GM21786 (cell line): ENCODE results near the gene TFCP2L1.

Experiments
- ATAC-seq: cut with Tn5 transposase; IDR thresholded peaks from one replicate; pipeline ENCODE4 v1.9.1; 2021; ENCODE audit not compliant: unreplicated experiment

TFCP2L1 gene

GRCh38 chr2:121244616-121245015, 40.4 kb downstream of the TFCP2L1 start:
- ATAC-seq, result no peak

- ATAC-seq, result no peak
Measured at GRCh38 chr2:121243821-121244460, 41.1 kb downstream of the TFCP2L1 start.

- ATAC-seq, result no peak
Measured at GRCh38 chr2:121242976-121243375, 42.0 kb downstream of the TFCP2L1 start.

GRCh38 chr2:121242175-121242875, 42.7 kb downstream of the TFCP2L1 start:
- no peak for ATAC-seq

GRCh38 chr2:121241466-121241865, 43.5 kb downstream of the TFCP2L1 start:
- no peak for ATAC-seq

GRCh38 chr2:121240436-121240835, 44.6 kb downstream of the TFCP2L1 start:
- no peak for ATAC-seq

GRCh38 chr2:121239969-121240368, 45.0 kb downstream of the TFCP2L1 start:
- no peak for ATAC-seq

- ATAC-seq, result no peak
Measured at GRCh38 chr2:121239471-121239870, 45.5 kb downstream of the TFCP2L1 start.

- no peak for ATAC-seq
Measured at GRCh38 chr2:121238828-121239227, 46.2 kb downstream of the TFCP2L1 start.

- no peak for ATAC-seq
Measured at GRCh38 chr2:121237980-121238665, 46.9 kb downstream of the TFCP2L1 start.

GRCh38 chr2:121237336-121237979, 47.5 kb downstream of the TFCP2L1 start:
- ATAC-seq, result no peak

GRCh38 chr2:121236650-121237180, 48.3 kb downstream of the TFCP2L1 start:
- ATAC-seq, result no peak

GRCh38 chr2:121236101-121236640, 48.8 kb downstream of the TFCP2L1 start:
- ATAC-seq, result no peak

- ATAC-seq, result no peak
Measured at GRCh38 chr2:121235542-121235941, 49.5 kb downstream of the TFCP2L1 start.

GRCh38 chr2:121234791-121235190, 50.2 kb downstream of the TFCP2L1 start:
- ATAC-seq, result no peak

GRCh38 chr2:121234144-121234543, 50.9 kb downstream of the TFCP2L1 start:
- no peak for ATAC-seq

GRCh38 chr2:121233486-121234110, 51.4 kb downstream of the TFCP2L1 start:
- no peak for ATAC-seq

GRCh38 chr2:121232626-121233265, 52.3 kb downstream of the TFCP2L1 start:
- no peak for ATAC-seq

GRCh38 chr2:121231385-121232000, 53.5 kb downstream of the TFCP2L1 start:
- ATAC-seq, result no peak

- ATAC-seq, result no peak
Measured at GRCh38 chr2:121228521-121228920, 56.5 kb downstream of the TFCP2L1 start.
